Transverse colon (tissue), 4 donors: Measurements from ENCODE around the gene OR52E8. TPM values are rescaled to one million over a fixed set of nuclear protein-coding genes. Genes with fewer than 3 reads are reported as not detected.

ENCODE experiments used
- DNase-seq: peaks from one replicate; pipeline ENCODE4 v3.0.0-alpha.2; 2019
- H3K27ac ChIP-seq, 4 donors: fragments of 200-600 bp; sonication (generic); 2 replicates each; pipeline ENCODE4 v1.5.1; 2016 to 2018; ENCODE audit warnings: inconsistent platforms in 4 of 4
- H3K27me3 ChIP-seq: fragments of 200-600 bp; sonication (generic); 2 replicates; pipeline ENCODE4 v1.5.1; 2017; ENCODE audit warnings: inconsistent platforms
- H3K36me3 ChIP-seq, 4 donors: fragments of 200-600 bp; sonication (generic); 2 replicates each; pipeline ENCODE4 v1.5.1; 2017 to 2019; ENCODE audit warnings: inconsistent platforms in 4 of 4
- H3K4me1 ChIP-seq, 4 donors: fragments of 200-600 bp; sonication (generic); 2 replicates each; pipeline ENCODE4 v1.5.1; 2017 to 2020; ENCODE audit warnings: inconsistent platforms in 4 of 4
- H3K4me3 ChIP-seq, 4 donors: fragments of 200-600 bp; sonication (generic); 1 replicate in 1 of 4; 2 replicates in 3 of 4; pipeline versions ENCODE4 v1.5.1 to v1.6.1; 2017 to 2019; ENCODE audit warnings: inconsistent platforms in 4 of 4
- H3K9me3 ChIP-seq, 2 donors: fragments of 200-600 bp; sonication (generic); 2 replicates each; pipeline ENCODE4 v1.5.1; 2017 to 2019; ENCODE audit warnings: inconsistent platforms in 2 of 2
- EP300 ChIP-seq: sonication (generic); formaldehyde crosslinking; IDR thresholded peaks from one replicate; pipeline ENCODE4 v1.6.1; 2017; ENCODE audit warnings: antibody characterized with exemption, low read depth
- POLR2A ChIP-seq: fragments of 450-650 bp; IDR thresholded peaks from one replicate; pipeline ENCODE4 v1.6.1; 2016; ENCODE audit warnings: antibody characterized with exemption, mild to moderate bottlenecking, moderate library complexity
- POLR2AphosphoS5 ChIP-seq, 3 donors: sonication (generic); formaldehyde crosslinking; IDR thresholded peaks; one replicate each; pipeline ENCODE4 v1.6.1; 2016; ENCODE audit warnings: antibody characterized with exemption in 3 of 3
- WGBS, 2 donors: methylation state at CpG; one replicate each; pipeline ENCODE4 v1.1.5; 2018; ENCODE audit warnings: low coverage in 1 of 2; 5-methylcytosine and 5-hydroxymethylcytosine counted together
- in situ Hi-C, 4 donors: fragments of 200-750 bp; cut with MboI; loops; one replicate each; pipeline versions ENCODE4 v1.15.0 to v1.15.1; 2017; ENCODE audit warnings: low sequenced_read_pairs in 3 of 4, low pct_ligation_motif_present in 1 of 4, low pct_unique_long_range_greater_than_20kb in 1 of 4
- intact Hi-C: fragments of 100-400 bp; cut with DNase I; formaldehyde crosslinking; loops from one replicate; pipeline ENCODE4 v1.15.1; 2023; ENCODE audit warnings: low total_unique reads
- total RNA-seq, 4 donors: library from RNA; depleted of rRNA; stranded (reverse); fragments of >200 nt; gene quantifications; one replicate each; pipeline ENCODE4 v1.1.0, GENCODE V29; 2016
- TF ChIP-seq, protein P1 (sequence below), 5 experiments: fragments of 200-600 bp in 3 of 5; fragments of 450-650 bp in 2 of 5; sonication (generic) in 3 of 5; IDR thresholded peaks; 1 replicate in 2 of 5; 2 replicates in 3 of 5; pipeline ENCODE4 v1.5.1; 2016 to 2017; ENCODE audit warnings: antibody characterized with exemption in 5 of 5, inconsistent platforms in 3 of 5, mild to moderate bottlenecking in 2 of 5, moderate library complexity in 1 of 5

Gene OR52E8
- total RNA-seq, 4 donors from 2014 or later = not detected

DNA sequence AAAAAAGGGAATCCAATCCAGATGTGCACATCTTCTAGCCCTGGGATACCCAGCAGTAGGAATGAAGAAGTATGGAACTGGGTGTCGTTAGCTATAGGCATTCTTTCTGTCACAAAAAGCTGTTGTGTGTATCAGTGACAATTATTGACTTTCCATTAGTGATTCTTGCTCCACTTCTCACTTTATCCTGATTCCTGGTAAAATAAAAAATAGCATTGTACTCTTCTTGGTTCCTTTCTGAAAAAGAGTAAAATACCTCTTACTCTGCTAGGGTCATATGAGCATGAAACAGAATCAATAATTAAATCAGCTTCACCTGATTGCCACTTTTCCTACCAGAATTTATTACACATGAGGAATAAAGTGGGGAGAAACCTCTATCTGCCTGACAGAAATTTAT, 15.7 kb downstream of the OR52E8 start, which contains the start of gene OR52E6:
TSS of gene OR52E6 (minus strand) at position 101 of the 400 bp plus-strand sequence. CDS start at position 101, 0 bp downstream.
- intact Hi-C loops (no loop called here), in situ Hi-C loops (no loop called here)
- 50 to 60% methylated on average over 1 of the region's 1 CpG for WGBS, 2 donors
- H3K27me3 ChIP-seq = no peaks in the 10 kb centered on the region
- H3K36me3 ChIP-seq = no peaks in the 10 kb centered on the region
- TF ChIP-seq, protein P1, sequence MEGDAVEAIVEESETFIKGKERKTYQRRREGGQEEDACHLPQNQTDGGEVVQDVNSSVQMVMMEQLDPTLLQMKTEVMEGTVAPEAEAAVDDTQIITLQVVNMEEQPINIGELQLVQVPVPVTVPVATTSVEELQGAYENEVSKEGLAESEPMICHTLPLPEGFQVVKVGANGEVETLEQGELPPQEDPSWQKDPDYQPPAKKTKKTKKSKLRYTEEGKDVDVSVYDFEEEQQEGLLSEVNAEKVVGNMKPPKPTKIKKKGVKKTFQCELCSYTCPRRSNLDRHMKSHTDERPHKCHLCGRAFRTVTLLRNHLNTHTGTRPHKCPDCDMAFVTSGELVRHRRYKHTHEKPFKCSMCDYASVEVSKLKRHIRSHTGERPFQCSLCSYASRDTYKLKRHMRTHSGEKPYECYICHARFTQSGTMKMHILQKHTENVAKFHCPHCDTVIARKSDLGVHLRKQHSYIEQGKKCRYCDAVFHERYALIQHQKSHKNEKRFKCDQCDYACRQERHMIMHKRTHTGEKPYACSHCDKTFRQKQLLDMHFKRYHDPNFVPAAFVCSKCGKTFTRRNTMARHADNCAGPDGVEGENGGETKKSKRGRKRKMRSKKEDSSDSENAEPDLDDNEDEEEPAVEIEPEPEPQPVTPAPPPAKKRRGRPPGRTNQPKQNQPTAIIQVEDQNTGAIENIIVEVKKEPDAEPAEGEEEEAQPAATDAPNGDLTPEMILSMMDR (IDR thresholded peaks at IDR 0.05) = no peak
- no peak for TF ChIP-seq POLR2AphosphoS5 (IDR thresholded peaks at IDR 0.05)
- TF ChIP-seq EP300 = no peak
- TF ChIP-seq POLR2A = no peak
- no peak within 1 kb of the TSS for H3K27ac ChIP-seq
- no peaks in the 10 kb centered on the region for H3K4me1 ChIP-seq
- no peak within 1 kb of the TSS for H3K4me3 ChIP-seq
- H3K9me3 ChIP-seq = no peaks in the 10 kb centered on the region
- no peak for DNase-seq

DNA sequence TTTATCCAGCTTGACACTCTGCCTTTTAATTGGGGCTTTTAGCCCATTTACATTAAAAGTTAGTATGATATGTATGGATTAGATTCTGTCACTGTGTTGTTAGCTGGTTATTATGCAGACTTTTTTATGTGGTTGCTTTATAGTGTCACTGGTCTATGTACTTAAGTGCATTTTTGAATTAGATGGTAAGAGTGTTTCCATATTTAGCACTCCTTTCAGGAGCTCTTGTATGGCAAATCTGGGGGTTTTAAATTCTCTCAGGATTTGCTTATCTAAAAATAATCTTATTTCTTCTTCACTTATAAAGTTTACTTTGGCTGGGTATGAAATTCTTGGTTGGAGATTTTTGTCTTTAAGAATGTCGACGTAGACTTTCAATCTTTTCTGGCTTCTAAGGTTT, 19.8 kb downstream of the OR52E8 start:
- Histone ChIP-seq H3K4me3 (no peak overlapping the region), H3K27me3 (no peaks in the 10 kb centered on the region), H3K9me3 (no peaks in the 10 kb centered on the region), H3K27ac (no peak overlapping the region), H3K36me3 (no peaks in the 10 kb centered on the region), H3K4me1 (no peaks in the 10 kb centered on the region)
- intact Hi-C loops (no loop called here), in situ Hi-C loops (no loop called here)
- no peak for DNase-seq
- 75 to 97% methylated on average over 2 of the region's 2 CpGs for WGBS, 2 donors
- TF ChIP-seq POLR2AphosphoS5 (IDR thresholded peaks at IDR 0.05) (no peak), EP300 (no peak), POLR2A (no peak)
- TF ChIP-seq, protein P1 (IDR thresholded peaks at IDR 0.05) = no peak

DNA sequence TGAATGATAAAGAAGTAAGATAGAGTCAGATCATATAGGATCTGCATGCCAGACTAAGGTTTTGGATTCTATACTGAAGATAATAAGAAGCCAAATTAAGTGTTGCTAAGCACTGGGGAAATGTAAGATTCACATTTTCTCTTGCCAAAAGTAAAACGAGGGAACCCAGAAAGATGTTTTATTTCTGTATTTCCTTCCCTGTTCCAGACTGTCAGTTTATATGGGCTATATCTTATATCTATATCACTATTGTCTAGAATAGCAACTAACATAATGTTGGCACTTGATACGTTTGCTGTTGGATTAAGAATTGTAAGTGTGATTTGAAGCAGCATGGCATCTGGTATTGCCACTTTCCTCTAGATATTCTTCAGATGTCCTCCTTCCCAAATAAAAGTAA, 24.0 kb downstream of the OR52E8 start:
- Histone ChIP-seq H3K9me3 (no peaks in the 10 kb centered on the region), H3K4me3 (no peak overlapping the region), H3K36me3 (no peaks in the 10 kb centered on the region), H3K4me1 (no peaks in the 10 kb centered on the region), H3K27ac (no peak overlapping the region), H3K27me3 (no peaks in the 10 kb centered on the region)
- DNase-seq = no peak
- intact Hi-C loops = no loop called here
- in situ Hi-C loops = no loop called here
- TF ChIP-seq EP300 (no peak), POLR2A (no peak), POLR2AphosphoS5 (IDR thresholded peaks at IDR 0.05) (no peak)
- TF ChIP-seq, protein P1 (IDR thresholded peaks at IDR 0.05) = no peak
- 25 to 33% methylated on average over 2 of the region's 2 CpGs for WGBS, 2 donors

DNA sequence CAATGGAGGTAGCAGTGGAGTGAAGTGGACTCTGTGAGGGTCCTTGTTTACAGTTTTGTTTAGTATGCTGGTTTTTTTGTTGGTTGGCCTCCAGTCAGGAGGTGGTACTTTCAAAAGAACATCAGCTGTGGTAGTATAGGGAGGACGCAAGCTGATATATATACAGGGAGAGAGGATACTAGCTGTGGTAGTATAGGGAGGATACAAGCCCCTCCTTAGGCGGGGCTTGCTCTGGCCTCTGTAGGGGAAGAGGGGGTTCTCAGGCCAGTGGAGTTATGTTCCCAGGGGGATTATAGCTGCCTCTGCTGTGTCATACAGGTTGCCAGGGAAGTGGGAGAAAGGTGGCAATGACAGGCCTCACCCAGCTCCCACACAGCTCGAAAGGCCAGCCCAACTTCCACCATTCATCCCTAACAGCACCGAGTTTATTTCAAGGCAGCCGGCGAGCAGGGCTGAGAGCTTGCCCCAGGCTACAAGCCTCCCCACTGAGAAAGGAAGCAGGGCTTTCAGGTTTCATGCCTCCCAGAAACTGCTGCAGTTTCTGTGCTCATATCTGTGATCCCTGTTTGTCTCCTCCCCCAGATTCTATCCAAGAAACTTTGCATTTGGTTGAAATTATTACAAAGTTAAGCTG, 26.2 kb downstream of the OR52E8 start:
- H3K4me3 ChIP-seq = no peak overlapping the region
- H3K9me3 ChIP-seq = no peaks in the 10 kb centered on the region
- intact Hi-C loops = no loop called here
- H3K4me1 ChIP-seq = no peaks in the 10 kb centered on the region
- no peak overlapping the region for H3K27ac ChIP-seq
- no peak for DNase-seq
- 67 to 82% methylated on average over 3 to 6 of the region's 6 CpGs for WGBS, 2 donors
- in situ Hi-C loops = no loop called here
- H3K27me3 ChIP-seq = no peaks in the 10 kb centered on the region
- no peaks in the 10 kb centered on the region for H3K36me3 ChIP-seq
- TF ChIP-seq, protein P1 (IDR thresholded peaks at IDR 0.05) = no peak
- TF ChIP-seq EP300 = no peak
- TF ChIP-seq POLR2AphosphoS5 (IDR thresholded peaks at IDR 0.05) = no peak
